ENCODE results near the gene P2RY2. TPM values are rescaled to one million over a fixed set of nuclear protein-coding genes. Genes with fewer than 3 reads are reported as not detected.
A peak's percentile ranks its signal among the peaks of the same experiment; 100 is the strongest.

The P2RY2 gene
- total RNA-seq, 1 donor from 2014 or later, result 19.8 TPM

DNA sequence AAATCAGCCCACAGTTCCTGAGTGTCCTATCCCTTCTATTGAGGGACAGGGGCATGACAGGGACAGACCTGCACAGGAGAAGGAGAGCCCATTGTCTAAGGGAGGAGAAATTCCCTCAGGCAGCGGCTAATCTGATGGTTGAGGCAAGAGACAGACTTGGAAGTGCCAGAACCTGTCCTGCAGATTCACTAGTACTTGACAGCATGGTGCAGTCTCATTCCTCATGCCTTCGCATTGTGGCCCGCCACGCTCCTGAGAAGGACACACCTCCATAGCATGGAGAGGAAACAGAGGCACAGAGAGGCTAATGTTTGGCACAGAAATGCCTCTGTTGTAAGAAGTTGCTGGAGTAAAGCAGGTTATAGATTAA, 57.3 kb downstream of the P2RY2 start:
- H3K27me3 ChIP-seq (ENCODE audit: low read depth), result no peaks in the 10 kb centered on the region
- no peaks in the 10 kb centered on the region for H3K9me3 ChIP-seq (replicated peaks)
- no peaks in the 10 kb centered on the region for H3K36me3 ChIP-seq
- H3K27ac ChIP-seq (replicated peaks), result no peak overlapping the region
- intact Hi-C loops (cut with micrococcal nuclease), result no loop called here
- H3K4me3 ChIP-seq, result peak overlapping the region; percentile 44
- TF ChIP-seq, protein P1, sequence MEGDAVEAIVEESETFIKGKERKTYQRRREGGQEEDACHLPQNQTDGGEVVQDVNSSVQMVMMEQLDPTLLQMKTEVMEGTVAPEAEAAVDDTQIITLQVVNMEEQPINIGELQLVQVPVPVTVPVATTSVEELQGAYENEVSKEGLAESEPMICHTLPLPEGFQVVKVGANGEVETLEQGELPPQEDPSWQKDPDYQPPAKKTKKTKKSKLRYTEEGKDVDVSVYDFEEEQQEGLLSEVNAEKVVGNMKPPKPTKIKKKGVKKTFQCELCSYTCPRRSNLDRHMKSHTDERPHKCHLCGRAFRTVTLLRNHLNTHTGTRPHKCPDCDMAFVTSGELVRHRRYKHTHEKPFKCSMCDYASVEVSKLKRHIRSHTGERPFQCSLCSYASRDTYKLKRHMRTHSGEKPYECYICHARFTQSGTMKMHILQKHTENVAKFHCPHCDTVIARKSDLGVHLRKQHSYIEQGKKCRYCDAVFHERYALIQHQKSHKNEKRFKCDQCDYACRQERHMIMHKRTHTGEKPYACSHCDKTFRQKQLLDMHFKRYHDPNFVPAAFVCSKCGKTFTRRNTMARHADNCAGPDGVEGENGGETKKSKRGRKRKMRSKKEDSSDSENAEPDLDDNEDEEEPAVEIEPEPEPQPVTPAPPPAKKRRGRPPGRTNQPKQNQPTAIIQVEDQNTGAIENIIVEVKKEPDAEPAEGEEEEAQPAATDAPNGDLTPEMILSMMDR (IDR thresholded peaks at IDR 0.05; ENCODE audit: borderline replicate concordance), result no peak
- DNase-seq, result no peak
- peaks cover 10% of the 10 kb centered on the region for H3K4me1 ChIP-seq

DNA sequence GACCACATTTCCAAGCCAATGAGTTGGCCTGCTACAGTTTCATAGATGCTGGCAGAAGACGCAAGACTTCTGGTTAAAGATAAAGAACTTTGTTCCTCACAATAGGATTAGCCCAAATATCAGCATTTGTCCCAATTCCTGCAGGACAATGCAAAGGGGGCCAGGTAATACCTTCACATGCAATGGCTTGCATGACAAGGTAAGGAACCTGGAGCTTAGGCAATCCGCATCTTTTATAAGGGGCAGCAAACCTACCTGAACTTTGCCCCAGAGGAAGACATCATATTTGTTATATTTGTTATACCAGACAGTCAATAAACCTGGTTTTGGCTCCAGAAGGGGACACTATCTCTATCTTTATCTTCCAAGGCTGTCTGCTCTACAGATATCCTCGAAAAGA, 59.4 kb downstream of the P2RY2 start:
- TF ChIP-seq, protein P1 (IDR thresholded peaks at IDR 0.05; ENCODE audit: borderline replicate concordance), result no peak
- DNase-seq, result no peak
- no peaks in the 10 kb centered on the region for H3K36me3 ChIP-seq
- no peaks in the 10 kb centered on the region for H3K27me3 ChIP-seq (ENCODE audit: low read depth)
- H3K4me3 ChIP-seq, result no peak overlapping the region
- no peaks in the 10 kb centered on the region for H3K9me3 ChIP-seq (replicated peaks)
- H3K27ac ChIP-seq (replicated peaks), result no peak overlapping the region
- H3K4me1 ChIP-seq, result peaks cover 9% of the 10 kb centered on the region
- intact Hi-C loops (cut with micrococcal nuclease), result no loop called here

DNA sequence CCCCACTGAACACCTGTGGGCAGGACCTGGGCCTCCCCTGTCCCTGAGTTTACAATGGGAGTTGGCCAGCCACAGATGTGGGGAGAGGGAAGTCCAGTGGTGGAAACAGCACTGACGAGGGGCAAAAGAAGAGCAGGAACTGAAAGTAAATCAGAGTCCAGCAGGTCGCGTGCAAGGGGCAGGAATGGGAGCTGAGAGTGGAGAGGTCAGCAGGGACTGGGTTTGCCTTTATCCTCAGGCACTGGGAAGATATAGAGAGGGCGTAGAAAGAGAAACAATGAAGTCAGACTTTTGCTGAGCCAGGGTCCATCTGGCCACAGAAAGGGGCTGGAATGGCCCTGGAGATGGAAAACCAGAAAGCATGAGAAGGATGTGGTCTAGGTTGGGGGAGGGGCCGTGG, 62.5 kb downstream of the P2RY2 start:
- no peak for DNase-seq
- Histone ChIP-seq H3K9me3 (replicated peaks) (no peaks in the 10 kb centered on the region), H3K27ac (replicated peaks) (peak overlapping the region; percentile 39), H3K4me1 (no peaks in the 10 kb centered on the region), H3K27me3 (ENCODE audit: low read depth) (no peaks in the 10 kb centered on the region), H3K36me3 (no peaks in the 10 kb centered on the region), H3K4me3 (no peak overlapping the region)
- intact Hi-C loops (cut with micrococcal nuclease), result no loop called here
- TF ChIP-seq, protein P1 (IDR thresholded peaks at IDR 0.05; ENCODE audit: borderline replicate concordance), result no peak

DNA sequence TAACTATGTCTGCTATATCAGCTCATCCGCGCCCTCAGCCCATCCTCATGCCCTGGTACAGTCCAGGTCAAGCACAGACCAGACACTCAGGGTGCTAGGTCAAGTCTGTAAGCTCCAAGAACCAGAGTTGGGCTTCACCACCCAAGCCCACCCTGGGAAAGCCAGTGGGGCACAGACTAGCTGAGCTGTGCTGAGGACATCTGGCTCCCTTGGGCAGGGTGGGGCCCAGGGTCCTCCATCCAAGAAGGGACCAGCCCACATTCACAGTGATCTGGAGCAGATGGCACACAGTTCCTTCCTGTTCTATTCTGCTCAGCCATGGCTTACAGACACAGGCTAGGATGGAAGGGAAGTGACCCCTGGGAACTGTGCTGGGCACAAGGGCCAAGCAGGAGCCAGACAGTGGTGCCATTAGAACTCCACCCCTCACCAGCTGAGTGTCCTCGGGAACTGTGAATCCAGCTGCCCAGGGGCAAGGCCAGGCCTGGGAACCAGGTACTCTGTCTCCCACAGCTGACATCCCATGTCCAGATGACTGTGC, 63.2 kb downstream of the P2RY2 start:
- no peaks in the 10 kb centered on the region for H3K9me3 ChIP-seq (replicated peaks)
- no peak for DNase-seq
- peak overlapping the region; percentile 39 for H3K27ac ChIP-seq (replicated peaks)
- intact Hi-C loops (cut with micrococcal nuclease), result no loop called here
- TF ChIP-seq, protein P1 (IDR thresholded peaks at IDR 0.05; ENCODE audit: borderline replicate concordance), result no peak
- no peak overlapping the region for H3K4me3 ChIP-seq
- no peaks in the 10 kb centered on the region for H3K27me3 ChIP-seq (ENCODE audit: low read depth)
- H3K4me1 ChIP-seq, result no peaks in the 10 kb centered on the region
- no peaks in the 10 kb centered on the region for H3K36me3 ChIP-seq

DNA sequence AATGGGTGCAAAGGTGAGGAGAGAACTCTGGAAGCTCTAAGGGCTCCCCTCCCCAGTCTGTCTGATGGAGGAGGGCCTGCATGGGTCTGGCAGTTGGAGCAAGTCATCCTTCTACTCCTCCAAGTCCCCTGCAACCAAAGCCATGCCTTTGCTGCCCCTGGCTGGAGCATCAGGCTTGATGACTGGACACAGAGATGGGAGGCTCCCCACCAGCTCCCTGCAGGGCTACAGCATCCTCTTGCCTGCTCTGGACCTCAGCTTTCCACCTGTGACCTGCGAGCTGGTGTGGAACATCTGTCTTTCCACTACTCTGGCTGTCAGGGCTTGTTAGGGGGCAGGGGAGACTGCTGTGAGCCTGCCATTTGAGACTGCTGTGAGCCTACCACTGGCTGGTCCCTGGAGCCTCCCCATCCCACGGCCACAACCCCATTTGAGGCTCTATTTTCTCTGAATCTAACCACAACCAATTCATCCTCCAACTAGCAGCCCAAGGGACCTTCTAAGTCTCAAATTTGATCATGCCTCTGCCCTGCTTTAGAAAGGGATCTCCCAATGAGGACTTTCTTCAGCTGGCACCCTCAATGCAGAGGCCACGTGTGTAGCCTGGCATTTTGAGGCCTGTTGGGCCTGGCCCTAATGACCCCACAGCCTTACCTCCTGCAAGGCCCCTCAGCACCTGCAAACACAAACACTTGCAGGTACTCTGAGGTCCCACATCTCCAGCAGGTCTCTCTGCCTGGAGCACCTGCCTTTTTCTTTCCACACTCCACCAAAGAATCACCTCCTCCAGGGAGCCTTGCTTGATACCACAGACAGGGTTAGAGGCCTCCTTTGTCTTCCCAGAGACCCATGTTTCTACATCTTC, 63.9 kb downstream of the P2RY2 start:
- H3K27ac ChIP-seq (replicated peaks), result no peak overlapping the region
- no peak overlapping the region for H3K4me3 ChIP-seq
- TF ChIP-seq, protein P1 (IDR thresholded peaks at IDR 0.05; ENCODE audit: borderline replicate concordance), result no peak
- intact Hi-C loops (cut with micrococcal nuclease), result no loop called here
- no peaks in the 10 kb centered on the region for H3K36me3 ChIP-seq
- DNase-seq, result no peak
- H3K9me3 ChIP-seq (replicated peaks), result no peaks in the 10 kb centered on the region
- peaks cover 6% of the 10 kb centered on the region for H3K4me1 ChIP-seq
- H3K27me3 ChIP-seq (ENCODE audit: low read depth), result no peaks in the 10 kb centered on the region

Measured in left ventricle myocardium inferior (tissue), 1 donor.